Peyer's patch (tissue), 4 donors: Measurements from ENCODE around the gene NET1.

Source experiments
- POLR2A ChIP-seq, 2 donors: fragments of 450-650 bp; IDR thresholded peaks; one replicate each; pipeline ENCODE4 v1.5.1; 2017; ENCODE audit warnings: antibody characterized with exemption in 2 of 2, mild to moderate bottlenecking in 2 of 2, moderate library complexity in 2 of 2
- TF ChIP-seq, protein P1 (sequence below), 6 experiments: fragments of 450-650 bp in 4 of 6; fragments of 200-600 bp in 2 of 6; sonication (generic) in 1 of 6; IDR thresholded peaks; one replicate each; pipeline ENCODE4 v1.5.1; 2017 to 2019; ENCODE audit warnings: antibody characterized with exemption in 6 of 6, mild to moderate bottlenecking in 3 of 6, moderate library complexity in 1 of 6

DNA sequence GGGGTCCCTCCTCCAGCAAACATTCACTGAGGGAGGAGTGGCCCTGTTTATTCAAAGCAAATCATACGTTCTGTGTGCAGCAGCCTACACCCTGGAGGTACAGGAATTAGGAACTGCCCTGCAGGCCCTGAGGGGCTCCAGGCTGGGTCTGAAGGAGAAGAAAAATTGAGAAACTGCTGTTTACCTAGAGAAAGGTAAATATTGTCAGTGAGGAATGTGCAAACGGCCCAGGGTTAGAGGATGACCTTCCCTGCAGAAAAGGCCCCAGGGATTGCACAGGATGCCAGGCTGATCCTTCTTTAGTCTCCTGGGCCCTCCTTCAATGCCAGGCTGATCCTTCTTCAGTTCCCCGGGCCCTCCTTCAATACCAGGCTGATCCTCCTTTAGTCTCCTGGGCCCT lies 81.3 kb downstream of the NET1 start:
- TF ChIP-seq, protein P1, sequence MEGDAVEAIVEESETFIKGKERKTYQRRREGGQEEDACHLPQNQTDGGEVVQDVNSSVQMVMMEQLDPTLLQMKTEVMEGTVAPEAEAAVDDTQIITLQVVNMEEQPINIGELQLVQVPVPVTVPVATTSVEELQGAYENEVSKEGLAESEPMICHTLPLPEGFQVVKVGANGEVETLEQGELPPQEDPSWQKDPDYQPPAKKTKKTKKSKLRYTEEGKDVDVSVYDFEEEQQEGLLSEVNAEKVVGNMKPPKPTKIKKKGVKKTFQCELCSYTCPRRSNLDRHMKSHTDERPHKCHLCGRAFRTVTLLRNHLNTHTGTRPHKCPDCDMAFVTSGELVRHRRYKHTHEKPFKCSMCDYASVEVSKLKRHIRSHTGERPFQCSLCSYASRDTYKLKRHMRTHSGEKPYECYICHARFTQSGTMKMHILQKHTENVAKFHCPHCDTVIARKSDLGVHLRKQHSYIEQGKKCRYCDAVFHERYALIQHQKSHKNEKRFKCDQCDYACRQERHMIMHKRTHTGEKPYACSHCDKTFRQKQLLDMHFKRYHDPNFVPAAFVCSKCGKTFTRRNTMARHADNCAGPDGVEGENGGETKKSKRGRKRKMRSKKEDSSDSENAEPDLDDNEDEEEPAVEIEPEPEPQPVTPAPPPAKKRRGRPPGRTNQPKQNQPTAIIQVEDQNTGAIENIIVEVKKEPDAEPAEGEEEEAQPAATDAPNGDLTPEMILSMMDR (IDR thresholded peaks at IDR 0.05) = no peak
- no peak for TF ChIP-seq POLR2A (IDR thresholded peaks at IDR 0.05)
